Glutamatergic neuron (in vitro differentiated cells): ENCODE data around the gene CCDC91. TPM values are rescaled to one million over a fixed set of nuclear protein-coding genes. Genes with fewer than 3 reads are reported as not detected.

Experiments
- DNase-seq: peaks from one replicate; pipeline ENCODE4 v3.0.0; 2022
- H3K27ac Mint-ChIP-seq: one replicate; pipeline ENCODE4 v1.8.0; 2020; ENCODE audit warnings: mild to moderate bottlenecking, mixed read lengths, inconsistent platforms; ENCODE audit not compliant: unreplicated experiment
- H3K27me3 Mint-ChIP-seq: one replicate; pipeline ENCODE4 v1.8.0; 2020; ENCODE audit warnings: mild to moderate bottlenecking, moderate library complexity, mixed read lengths, inconsistent platforms; ENCODE audit not compliant: unreplicated experiment
- H3K36me3 Mint-ChIP-seq: one replicate; pipeline ENCODE4 v1.8.0; 2020; ENCODE audit warnings: mild to moderate bottlenecking, mixed read lengths, inconsistent platforms; ENCODE audit not compliant: unreplicated experiment
- H3K4me1 Mint-ChIP-seq: one replicate; pipeline ENCODE4 v1.8.0; 2020; ENCODE audit warnings: mild to moderate bottlenecking, low read depth, mixed read lengths, inconsistent platforms; ENCODE audit not compliant: unreplicated experiment
- H3K4me3 Mint-ChIP-seq: one replicate; pipeline ENCODE4 v1.8.0; 2020; ENCODE audit warnings: mild to moderate bottlenecking, mixed read lengths, inconsistent platforms; ENCODE audit not compliant: unreplicated experiment
- H3K9me3 Mint-ChIP-seq: one replicate; pipeline ENCODE4 v1.8.0; 2020; ENCODE audit warnings: mild to moderate bottlenecking, moderate library complexity, mixed read lengths, inconsistent platforms; ENCODE audit not compliant: unreplicated experiment
- CTCF ChIP-seq: fragments of 200-600 bp; sonication (generic); IDR thresholded peaks from one replicate; pipeline ENCODE4 v1.5.0; 2021; ENCODE audit not compliant: partially characterized antibody, unreplicated experiment
- total RNA-seq: library from RNA; stranded (reverse); fragmentation: NEBNext Ultra II Directional; extraction: Animal tissue kit (Norgen Biotek cat#: 25700); gene quantifications from one replicate; pipeline ENCODE4 v1.2.1, GENCODE V29; 2021; ENCODE audit not compliant: unreplicated experiment

Gene CCDC91
- total RNA-seq, 1 donor from 2014 or later: 37.3 TPM

- Mint-ChIP-seq H3K4me1 (no peaks in the 10 kb centered on the region), H3K27me3 (no peaks in the 10 kb centered on the region), H3K9me3 (peaks cover 3% of the 10 kb centered on the region), H3K36me3 (peaks cover 11% of the 10 kb centered on the region), H3K4me3 (no peak overlapping the region), H3K27ac (no peak overlapping the region)
- DNase-seq: no peak
- no peak for TF ChIP-seq CTCF
These were observed 27.5 kb downstream of the CCDC91 start for GRCh38 chr12:28217805-28218204.

GRCh38 chr12:28218875-28219274 lies 28.6 kb downstream of the CCDC91 start:
- Mint-ChIP-seq H3K4me1 (no peaks in the 10 kb centered on the region), H3K4me3 (no peak overlapping the region), H3K27ac (no peak overlapping the region), H3K36me3 (peaks cover 3% of the 10 kb centered on the region), H3K27me3 (no peaks in the 10 kb centered on the region), H3K9me3 (peaks cover 3% of the 10 kb centered on the region)
- DNase-seq: no peak
- no peak for TF ChIP-seq CTCF

- peaks cover 3% of the 10 kb centered on the region for H3K9me3 Mint-ChIP-seq
- no peak for DNase-seq
- no peaks in the 10 kb centered on the region for H3K4me1 Mint-ChIP-seq
These were observed 29.6 kb downstream of the CCDC91 start for GRCh38 chr12:28219827-28220226.

GRCh38 chr12:28222081-28222700 lies 31.9 kb downstream of the CCDC91 start:
- peaks cover 3% of the 10 kb centered on the region for H3K9me3 Mint-ChIP-seq
- H3K4me3 Mint-ChIP-seq: no peak overlapping the region
- TF ChIP-seq CTCF: no peak
- no peak overlapping the region for H3K27ac Mint-ChIP-seq
- peaks cover 3% of the 10 kb centered on the region for H3K36me3 Mint-ChIP-seq
- H3K4me1 Mint-ChIP-seq: no peaks in the 10 kb centered on the region
- H3K27me3 Mint-ChIP-seq: no peaks in the 10 kb centered on the region
- no peak for DNase-seq

More at GRCh38 chr12:28219827-28220226, 29.6 kb downstream of the CCDC91 start:
- Mint-ChIP-seq H3K27ac (no peak overlapping the region), H3K27me3 (no peaks in the 10 kb centered on the region), H3K4me3 (no peak overlapping the region), H3K36me3 (peaks cover 3% of the 10 kb centered on the region)
- TF ChIP-seq CTCF: no peak

GRCh38 chr12:28223025-28223554 lies 32.8 kb downstream of the CCDC91 start:
- Mint-ChIP-seq H3K4me3 (no peak overlapping the region), H3K27me3 (no peaks in the 10 kb centered on the region), H3K4me1 (no peaks in the 10 kb centered on the region), H3K27ac (no peak overlapping the region), H3K9me3 (peaks cover 2% of the 10 kb centered on the region), H3K36me3 (peaks cover 3% of the 10 kb centered on the region)
- DNase-seq: no peak
- TF ChIP-seq CTCF: no peak
